Mesothelial cell of epicardium (in vitro differentiated cells): Measurements from ENCODE around the gene TPM2. TPM values are rescaled to one million over a fixed set of nuclear protein-coding genes. Genes with fewer than 3 reads are reported as not detected.

Source experiments
- DNase-seq, 2 experiments: peaks; one replicate each; pipeline ENCODE4 v3.0.0; 2021; ENCODE audit warnings: low spot score in 2 of 2; ENCODE audit not compliant: unreplicated experiment in 2 of 2
- H3K27ac Mint-ChIP-seq: 2 replicates; pipeline ENCODE4 v1.8.0; 2021; ENCODE audit warnings: mixed read lengths
- H3K27me3 Mint-ChIP-seq: 2 replicates; pipeline ENCODE4 v1.8.0; 2021; ENCODE audit warnings: low read depth, mixed read lengths
- H3K36me3 Mint-ChIP-seq: 2 replicates; pipeline ENCODE4 v1.8.0; 2021; ENCODE audit warnings: mixed read lengths
- H3K4me1 Mint-ChIP-seq: 2 replicates; pipeline ENCODE4 v1.8.0; 2021; ENCODE audit warnings: mixed read lengths
- H3K4me3 Mint-ChIP-seq: 2 replicates; pipeline ENCODE4 v1.8.0; 2021; ENCODE audit warnings: mild to moderate bottlenecking, moderate library complexity, mixed read lengths
- H3K9me3 Mint-ChIP-seq: 2 replicates; pipeline ENCODE4 v1.8.0; 2021; ENCODE audit warnings: mixed read lengths
- total RNA-seq: library from RNA; stranded (reverse); gene quantifications from 3 replicates; pipeline ENCODE4 v1.2.1, GENCODE V29; 2021
- TF ChIP-seq, protein P1 (sequence below): fragments of 200-600 bp; sonication (generic); IDR thresholded peaks from one replicate; pipeline ENCODE4 v1.5.0; 2021; ENCODE audit warnings: antibody characterized with exemption; ENCODE audit not compliant: unreplicated experiment

Gene TPM2
- total RNA-seq, 1 donor from 2014 or later, result 291 TPM

DNA sequence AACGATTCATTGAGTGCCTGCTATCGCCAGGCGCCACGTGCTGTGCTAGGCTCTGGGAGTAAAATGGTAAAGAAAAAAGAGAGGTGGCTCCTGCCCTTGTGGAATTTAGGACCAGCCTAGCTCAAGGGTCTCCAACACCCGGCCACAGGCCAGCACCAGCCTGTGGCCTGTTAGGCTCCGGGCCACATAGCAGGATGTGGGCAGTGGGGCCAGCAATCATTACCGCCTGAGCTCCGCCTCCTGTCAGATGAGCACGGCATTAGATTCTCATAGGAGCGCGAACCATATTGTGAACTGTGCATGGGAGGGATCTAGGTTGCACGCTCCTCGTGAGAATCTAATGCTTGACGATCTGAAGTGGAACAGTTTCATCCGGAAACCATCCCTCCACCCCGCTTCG is 33.4 kb downstream of the TPM2 start:
- Mint-ChIP-seq H3K9me3 (no peaks in the 10 kb centered on the region), H3K4me1 (peaks cover 26% of the 10 kb centered on the region), H3K27ac (peak overlapping the region; percentile 100), H3K27me3 (peaks cover 3% of the 10 kb centered on the region), H3K4me3 (no peak overlapping the region), H3K36me3 (peaks cover 3% of the 10 kb centered on the region)
- TF ChIP-seq, protein P1, sequence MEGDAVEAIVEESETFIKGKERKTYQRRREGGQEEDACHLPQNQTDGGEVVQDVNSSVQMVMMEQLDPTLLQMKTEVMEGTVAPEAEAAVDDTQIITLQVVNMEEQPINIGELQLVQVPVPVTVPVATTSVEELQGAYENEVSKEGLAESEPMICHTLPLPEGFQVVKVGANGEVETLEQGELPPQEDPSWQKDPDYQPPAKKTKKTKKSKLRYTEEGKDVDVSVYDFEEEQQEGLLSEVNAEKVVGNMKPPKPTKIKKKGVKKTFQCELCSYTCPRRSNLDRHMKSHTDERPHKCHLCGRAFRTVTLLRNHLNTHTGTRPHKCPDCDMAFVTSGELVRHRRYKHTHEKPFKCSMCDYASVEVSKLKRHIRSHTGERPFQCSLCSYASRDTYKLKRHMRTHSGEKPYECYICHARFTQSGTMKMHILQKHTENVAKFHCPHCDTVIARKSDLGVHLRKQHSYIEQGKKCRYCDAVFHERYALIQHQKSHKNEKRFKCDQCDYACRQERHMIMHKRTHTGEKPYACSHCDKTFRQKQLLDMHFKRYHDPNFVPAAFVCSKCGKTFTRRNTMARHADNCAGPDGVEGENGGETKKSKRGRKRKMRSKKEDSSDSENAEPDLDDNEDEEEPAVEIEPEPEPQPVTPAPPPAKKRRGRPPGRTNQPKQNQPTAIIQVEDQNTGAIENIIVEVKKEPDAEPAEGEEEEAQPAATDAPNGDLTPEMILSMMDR, result no peak
- DNase-seq, result no peak

DNA sequence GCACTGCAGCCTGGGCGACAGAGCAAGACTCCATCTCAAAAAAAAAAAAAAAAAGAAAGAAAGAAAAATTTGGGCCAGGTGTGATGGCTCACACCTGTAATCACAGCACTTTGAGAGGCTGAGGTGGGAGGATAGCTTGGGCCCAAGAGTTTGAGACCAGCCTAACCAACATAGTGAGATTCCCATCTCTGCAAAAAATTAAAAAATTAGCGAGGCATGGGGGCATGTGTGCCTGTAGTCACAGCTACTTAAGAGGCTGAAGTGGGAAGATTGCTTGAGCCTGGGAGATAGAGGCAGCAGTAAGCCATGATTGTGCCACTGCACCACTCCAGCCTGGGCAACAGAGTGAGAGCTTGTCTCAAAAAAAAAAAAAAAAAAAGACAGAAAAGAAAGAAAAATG is 36.1 kb downstream of the TPM2 start:
- Mint-ChIP-seq H3K9me3 (no peaks in the 10 kb centered on the region), H3K4me1 (peaks cover 15% of the 10 kb centered on the region), H3K4me3 (no peak overlapping the region), H3K27me3 (peaks cover 3% of the 10 kb centered on the region), H3K27ac (no peak overlapping the region), H3K36me3 (no peaks in the 10 kb centered on the region)
- TF ChIP-seq, protein P1, result no peak
- DNase-seq, result no peak

DNA sequence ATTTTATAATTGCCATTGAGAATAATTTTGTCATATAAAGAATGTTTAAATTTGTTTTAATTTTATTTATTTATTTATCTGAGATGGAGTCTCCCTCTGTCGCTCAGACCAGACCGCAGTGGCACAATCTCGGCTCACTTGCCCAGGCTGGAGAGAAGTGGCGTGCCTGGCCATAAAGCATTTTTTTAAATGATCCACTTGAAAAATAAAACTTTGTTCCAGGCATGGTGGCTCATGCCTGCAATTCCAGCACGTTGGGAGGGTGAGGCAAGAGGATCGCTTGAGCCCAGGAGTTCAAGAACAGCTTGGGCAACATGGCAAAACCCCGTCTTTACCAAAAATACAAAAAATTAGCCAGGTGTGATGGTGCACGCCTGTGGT is 36.9 kb downstream of the TPM2 start:
- Mint-ChIP-seq H3K27me3 (peaks cover under 1% of the 10 kb centered on the region), H3K4me1 (peaks cover 18% of the 10 kb centered on the region), H3K9me3 (no peaks in the 10 kb centered on the region), H3K27ac (no peak overlapping the region), H3K36me3 (no peaks in the 10 kb centered on the region), H3K4me3 (no peak overlapping the region)
- TF ChIP-seq, protein P1, result no peak
- no peak for DNase-seq

DNA sequence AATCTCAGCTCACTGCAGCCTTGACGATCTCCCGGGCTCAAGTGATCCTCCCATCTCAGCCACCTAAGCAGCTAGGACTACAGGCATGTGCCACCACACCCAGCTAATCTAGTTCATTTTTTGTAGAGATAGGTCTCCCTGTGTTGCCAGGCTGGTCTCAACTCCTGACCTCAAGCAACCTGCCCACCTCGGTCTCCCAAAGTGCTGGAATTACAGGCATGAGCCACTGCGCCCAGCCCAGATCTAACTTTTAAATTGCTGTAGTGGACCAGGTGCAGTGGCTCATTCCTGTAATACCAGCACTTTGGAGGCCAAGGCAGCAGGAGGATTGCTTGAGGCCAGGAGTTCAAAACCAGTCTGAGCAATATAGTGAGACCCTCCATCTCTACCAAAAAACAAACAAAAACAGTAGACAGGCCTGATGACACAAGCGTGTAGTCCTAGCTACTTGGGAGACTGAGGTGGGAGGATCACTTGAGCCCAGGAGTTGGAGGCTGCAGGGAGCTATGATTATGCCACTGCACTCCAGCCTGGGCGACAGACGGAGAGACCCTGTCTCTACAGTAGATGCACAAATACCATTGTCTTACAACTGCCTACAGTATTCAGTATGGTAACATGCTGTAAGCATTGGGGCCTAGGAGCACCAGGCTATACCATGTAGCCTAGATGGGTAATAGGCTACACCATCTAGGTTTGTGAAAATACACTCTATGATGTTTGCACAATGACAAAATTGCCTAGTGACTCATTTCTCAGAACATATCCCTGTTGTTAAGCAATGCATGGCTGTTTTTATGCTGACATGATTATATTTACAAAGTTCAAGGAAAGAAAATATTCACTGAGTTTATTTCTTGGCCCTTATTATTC is 37.5 kb downstream of the TPM2 start:
- Mint-ChIP-seq H3K27ac (no peak overlapping the region), H3K4me1 (peaks cover 19% of the 10 kb centered on the region), H3K9me3 (no peaks in the 10 kb centered on the region), H3K36me3 (no peaks in the 10 kb centered on the region), H3K27me3 (no peaks in the 10 kb centered on the region), H3K4me3 (no peak overlapping the region)
- TF ChIP-seq, protein P1, result no peak
- DNase-seq, result no peak

DNA sequence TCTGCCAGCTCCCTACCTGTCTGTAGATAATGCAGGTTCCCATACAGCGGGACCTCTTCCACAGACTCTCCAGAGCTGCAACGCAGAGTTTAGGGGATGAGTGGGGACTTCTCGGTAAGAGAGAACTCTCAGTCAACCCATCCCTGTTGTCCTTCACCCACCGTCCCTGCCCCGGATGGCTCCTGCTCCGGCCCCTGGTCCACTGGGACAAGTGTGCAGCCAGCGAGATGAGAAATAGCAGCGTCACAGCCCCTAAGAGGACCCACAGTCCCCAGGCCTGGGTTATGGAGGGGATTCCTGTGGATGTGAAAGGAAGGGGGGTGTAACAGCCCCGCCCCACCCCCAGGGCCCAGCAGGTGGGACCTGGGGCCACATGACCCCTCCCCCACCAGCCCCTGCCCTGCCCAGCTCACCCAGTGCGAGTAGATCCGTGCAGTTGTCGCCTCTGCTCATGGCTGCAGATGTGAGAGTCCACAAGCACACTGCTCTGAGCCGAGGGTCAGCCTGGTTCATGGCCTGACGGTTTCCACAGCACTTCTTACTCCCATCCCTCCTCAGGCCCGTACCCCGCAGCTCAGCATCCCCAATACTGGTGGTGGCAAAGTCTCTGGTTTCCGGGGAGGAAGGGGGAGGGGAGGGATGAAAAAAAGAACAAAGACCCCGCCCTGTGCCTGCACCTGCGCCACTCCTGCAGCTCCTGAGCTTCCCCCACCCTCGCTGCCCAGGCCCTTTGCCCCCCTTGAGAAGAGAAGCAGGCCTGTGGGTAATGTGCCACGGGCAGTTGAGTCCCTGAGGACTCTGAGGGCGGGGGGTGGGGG is 39.2 kb downstream of the TPM2 start, which contains the start of gene SIT1:
Gene SIT1 (minus strand): TSS at position 591 of the 818 bp plus-strand sequence. CDS start 78 bp downstream, at position 513.
- no peaks in the 10 kb centered on the region for H3K9me3 Mint-ChIP-seq
- peaks cover 11% of the 10 kb centered on the region for H3K4me1 Mint-ChIP-seq
- TF ChIP-seq, protein P1, result no peak
- H3K36me3 Mint-ChIP-seq, result no peaks in the 10 kb centered on the region
- H3K4me3 Mint-ChIP-seq, result no peak within 1 kb of the TSS
- DNase-seq, result no peak
- no peak within 1 kb of the TSS for H3K27ac Mint-ChIP-seq
- no peaks in the 10 kb centered on the region for H3K27me3 Mint-ChIP-seq
